Right lobe of liver (tissue), 6 donors: ENCODE measurements around the gene RSL1D1. TPM values are rescaled to one million over a fixed set of nuclear protein-coding genes. Genes with fewer than 3 reads are reported as not detected.

Source experiments
- ATAC-seq, 4 donors: fragments of 200-7000 bp; cut with Tn5 transposase; one replicate each; pipeline ENCODE4 v1.9.1; 2020; ENCODE audit warnings: mild to moderate bottlenecking in 4 of 4, moderate library complexity in 4 of 4
- DNase-seq, 3 donors: peaks; one replicate each; pipeline ENCODE4 v3.0.0-alpha.2; 2020
- H3K27ac ChIP-seq, 3 donors: fragments of 200-600 bp; one replicate each; pipeline ENCODE4 v1.8.0; 2022
- H3K27me3 ChIP-seq, 2 donors: fragments of 200-600 bp; one replicate each; pipeline ENCODE4 v1.8.0; 2022
- H3K36me3 ChIP-seq, 4 donors: fragments of 200-600 bp; sonication (generic) in 1 of 4; one replicate each; pipeline versions ENCODE4 v1.5.1 to v1.8.0; 2017 to 2022; ENCODE audit warnings: control low read depth in 1 of 4
- H3K4me1 ChIP-seq, 4 donors: fragments of 200-600 bp; sonication (generic) in 1 of 4; one replicate each; pipeline versions ENCODE4 v1.5.1 to v1.8.0; 2017 to 2022; ENCODE audit warnings: control low read depth in 1 of 4
- H3K4me3 ChIP-seq, 3 donors: fragments of 200-600 bp; one replicate each; pipeline ENCODE4 v1.8.0; 2022
- H3K9me3 ChIP-seq, 4 donors: fragments of 200-600 bp; sonication (generic) in 1 of 4; one replicate each; pipeline versions ENCODE4 v1.5.1 to v1.8.0; 2017 to 2022; ENCODE audit warnings: control low read depth in 1 of 4
- POLR2A ChIP-seq: fragments of 450-650 bp; IDR thresholded peaks from one replicate; pipeline ENCODE4 v1.6.1; 2017; ENCODE audit warnings: antibody characterized with exemption, mild to moderate bottlenecking
- WGBS: methylation state at CpG from one replicate; pipeline ENCODE4 v1.1.6; 2018; ENCODE audit warnings: low coverage, low lambda C conversion rate; ENCODE audit not compliant: insufficient coverage; ENCODE audit errors: missing lambda C conversion rate; 5-methylcytosine and 5-hydroxymethylcytosine counted together
- intact Hi-C, 2 donors: fragments of 100-400 bp; cut with DNase I; formaldehyde crosslinking; loops; one replicate each; pipeline versions ENCODE4 v1.11.2 to v1.14.1; 2022
- long read RNA-seq: library from polyadenylated mRNA; unstranded; transcript quantifications from one replicate; pipeline ENCODE4 v2.0.0, GENCODE V29; 2019
- total RNA-seq, 6 experiments: library from RNA; depleted of rRNA in 2 of 6; stranded (reverse); fragments of >200 nt in 2 of 6; fragmentation: NEBNext Ultra II Directional in 3 of 6; extraction: Animal tissue kit (Norgen Biotek cat#: 25700) in 3 of 6; gene quantifications; one replicate each; pipeline versions ENCODE4 v1.1.0 to v1.2.4, GENCODE V29; 2016 to 2023
- TF ChIP-seq, protein P1 (sequence below), 4 donors: fragments of 200-600 bp in 3 of 4; fragments of 450-650 bp in 1 of 4; IDR thresholded peaks; one replicate each; pipeline versions ENCODE4 v1.5.1 to v1.8.0; 2016 to 2022; ENCODE audit warnings: antibody characterized with exemption in 4 of 4, mild to moderate bottlenecking in 2 of 4
- donor health status: DM: no; HTN: yes; CAD: no.
- donor health status: DM: no; HTN: no; CAD: no.
- donor health status: DM: no; HTN: no; CAD: no.
- donor health status: DM: no; HTN: yes; CAD: no.
- donor health status: DM: no; HTN: yes; CAD: no.

The RSL1D1 gene
- total RNA-seq: 10 to 100 TPM; 38.1 to 77.3 (median 54.9) TPM
- long read RNA-seq, full-length matches to known transcripts: 2 of 23 reads
- long read RNA-seq, partial matches to known transcripts: 19 of 23 reads
- long read RNA-seq, other reads (novel, unspliced or antisense): 2 of 23 reads

DNA sequence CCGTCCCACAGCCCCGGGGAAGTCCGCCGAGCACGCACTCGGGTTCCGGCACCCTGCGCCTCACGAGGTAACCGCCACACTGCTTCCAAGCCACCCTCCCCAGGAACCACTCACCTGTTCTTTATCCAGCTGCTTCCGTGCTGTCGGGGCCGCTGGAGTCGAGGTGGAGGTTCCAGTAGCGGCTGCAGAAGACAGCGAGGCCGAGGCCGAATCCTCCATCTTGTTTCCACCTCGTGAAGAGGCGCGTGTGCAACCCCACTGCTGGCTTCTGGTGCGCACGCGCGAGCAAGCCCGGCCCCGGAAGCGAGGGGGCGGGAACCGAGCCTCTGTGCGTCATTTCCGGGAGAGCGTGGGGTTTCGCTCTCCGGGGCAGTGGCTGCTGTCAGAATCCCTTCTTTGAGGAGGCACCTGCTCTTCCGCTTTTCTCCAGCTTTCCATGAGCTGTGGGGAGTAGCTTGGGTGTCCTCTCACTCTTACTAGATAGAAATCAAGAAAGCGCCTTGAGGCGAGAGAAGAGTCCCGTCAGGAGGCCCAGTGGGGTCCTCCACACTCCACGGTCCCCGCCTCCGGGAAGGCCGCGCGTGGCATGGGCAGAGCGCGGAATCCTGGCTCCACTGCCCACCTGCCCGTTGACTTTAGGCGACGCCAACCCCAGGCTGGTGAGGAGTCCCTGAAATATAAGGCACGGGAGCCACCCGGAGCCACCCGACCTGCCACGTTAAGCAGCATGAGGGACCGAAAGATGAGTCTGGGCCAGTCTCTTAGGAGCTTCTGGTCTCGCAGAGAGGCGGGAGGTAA lies at the start of gene RSL1D1:
RSL1D1 (minus strand) TSS at position 249 of the 798 bp plus-strand sequence; CDS start at position 219, 30 bp downstream.
- DNase-seq (peak; percentile 91 to 93 (median 93)), ATAC-seq (peak; percentile 96 to 98 (median 98))
- H3K27me3 ChIP-seq: no peaks in the 10 kb centered on the region
- peak within 1 kb of the TSS; percentile 71 to 87 (median 75) for H3K27ac ChIP-seq
- peaks cover 0 to 21% (median 7%) of the 10 kb centered on the region in 4 donors for H3K4me1 ChIP-seq
- TF ChIP-seq POLR2A: peak; percentile 90
- TF ChIP-seq, protein P1, sequence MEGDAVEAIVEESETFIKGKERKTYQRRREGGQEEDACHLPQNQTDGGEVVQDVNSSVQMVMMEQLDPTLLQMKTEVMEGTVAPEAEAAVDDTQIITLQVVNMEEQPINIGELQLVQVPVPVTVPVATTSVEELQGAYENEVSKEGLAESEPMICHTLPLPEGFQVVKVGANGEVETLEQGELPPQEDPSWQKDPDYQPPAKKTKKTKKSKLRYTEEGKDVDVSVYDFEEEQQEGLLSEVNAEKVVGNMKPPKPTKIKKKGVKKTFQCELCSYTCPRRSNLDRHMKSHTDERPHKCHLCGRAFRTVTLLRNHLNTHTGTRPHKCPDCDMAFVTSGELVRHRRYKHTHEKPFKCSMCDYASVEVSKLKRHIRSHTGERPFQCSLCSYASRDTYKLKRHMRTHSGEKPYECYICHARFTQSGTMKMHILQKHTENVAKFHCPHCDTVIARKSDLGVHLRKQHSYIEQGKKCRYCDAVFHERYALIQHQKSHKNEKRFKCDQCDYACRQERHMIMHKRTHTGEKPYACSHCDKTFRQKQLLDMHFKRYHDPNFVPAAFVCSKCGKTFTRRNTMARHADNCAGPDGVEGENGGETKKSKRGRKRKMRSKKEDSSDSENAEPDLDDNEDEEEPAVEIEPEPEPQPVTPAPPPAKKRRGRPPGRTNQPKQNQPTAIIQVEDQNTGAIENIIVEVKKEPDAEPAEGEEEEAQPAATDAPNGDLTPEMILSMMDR (IDR thresholded peaks at IDR 0.05): no peak
- no peaks in the 10 kb centered on the region for H3K9me3 ChIP-seq
- peaks cover 5 to 36% (median 10%) of the 10 kb centered on the region in 4 donors for H3K36me3 ChIP-seq
- intact Hi-C loops: no loop called here
- H3K4me3 ChIP-seq: peak within 1 kb of the TSS; percentile 63 to 94 (median 87)
- 0% methylated on average over 13 of the region's 57 CpGs for WGBS

DNA sequence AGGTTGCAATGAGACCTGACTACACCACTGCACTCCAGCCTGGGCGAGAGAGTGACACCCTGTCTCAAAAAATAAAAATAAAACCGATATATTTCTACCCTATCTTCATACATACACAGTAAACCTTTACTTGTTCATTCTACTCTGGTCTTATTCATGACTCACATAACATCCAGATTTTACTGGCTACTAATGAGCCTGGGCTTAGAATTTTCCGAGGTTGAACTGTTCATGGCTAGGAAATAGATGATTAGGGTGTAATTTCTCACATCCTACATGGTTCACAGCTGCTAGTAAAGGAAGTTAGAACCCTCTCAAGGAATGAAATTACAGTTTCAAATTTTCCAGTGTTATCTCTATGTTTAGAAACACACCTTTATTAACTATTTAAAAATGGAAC lies 49.7 kb upstream of the RSL1D1 start:
- no peak overlapping the region for H3K27ac ChIP-seq
- H3K4me1 ChIP-seq: peaks cover 0 to 5% (median 0%) of the 10 kb centered on the region in 4 donors
- no peaks in the 10 kb centered on the region for H3K36me3 ChIP-seq
- H3K4me3 ChIP-seq: no peak overlapping the region
- H3K27me3 ChIP-seq: no peaks in the 10 kb centered on the region
- no peak for DNase-seq
- H3K9me3 ChIP-seq: no peaks in the 10 kb centered on the region
- no peak for ATAC-seq
- 68% methylated on average over 3 of the region's 3 CpGs for WGBS
- no peak for TF ChIP-seq POLR2A
- TF ChIP-seq, protein P1 (IDR thresholded peaks at IDR 0.05): no peak
- intact Hi-C loops: no loop called here

DNA sequence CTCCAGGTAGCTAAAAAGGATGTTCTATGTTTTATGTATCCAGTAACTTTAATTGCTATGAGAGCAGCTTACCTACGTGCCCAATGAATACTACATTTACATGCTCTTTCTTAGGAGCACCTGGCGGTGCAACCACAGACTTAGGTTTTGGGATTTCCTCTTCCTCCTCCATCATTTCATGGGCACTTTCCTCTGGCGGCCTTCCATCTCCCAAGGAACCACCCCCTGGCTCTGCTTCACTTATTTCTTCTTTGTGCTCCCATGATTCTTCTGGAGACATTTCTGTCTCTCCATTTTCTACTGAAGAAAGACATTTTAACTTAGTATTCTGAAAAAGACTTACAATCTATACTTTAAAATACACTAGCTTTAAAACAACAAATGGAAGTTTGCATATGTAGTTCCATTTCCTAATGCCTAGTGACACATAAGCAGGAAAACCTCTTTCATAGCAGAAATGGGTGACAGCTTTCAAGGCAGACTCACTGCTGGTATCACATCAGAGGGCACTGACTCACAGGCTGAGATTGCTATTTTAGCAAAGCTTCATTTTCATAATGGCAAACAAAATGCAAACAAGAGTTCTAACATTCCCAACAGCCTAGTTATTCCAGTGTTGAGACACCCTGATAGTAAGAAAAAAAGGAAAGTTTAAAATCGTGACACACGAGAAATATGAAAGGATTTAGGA lies 45.3 kb upstream of the RSL1D1 start:
- peak in 1 of 4 donors; percentile 50 for ATAC-seq
- TF ChIP-seq, protein P1 (IDR thresholded peaks at IDR 0.05): no peak
- TF ChIP-seq POLR2A: no peak

DNA sequence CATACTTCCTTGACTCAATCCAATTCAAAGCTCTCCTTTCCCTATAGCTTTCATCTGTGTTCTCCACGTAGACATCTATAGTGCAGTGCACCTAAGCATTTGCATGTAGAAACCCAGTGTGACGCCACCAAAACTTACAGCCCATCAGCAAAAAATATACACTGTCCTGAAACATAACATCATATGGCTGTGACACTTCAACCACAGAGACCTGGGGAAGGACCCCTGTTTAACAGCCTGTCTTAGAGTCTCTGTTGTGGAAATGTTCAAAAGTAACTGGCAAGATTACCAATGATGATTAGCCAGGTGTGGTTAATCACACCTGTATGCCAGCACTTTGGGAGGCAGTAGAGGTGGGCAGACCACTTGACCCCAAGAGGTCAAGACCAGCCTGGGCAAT lies 42.2 kb upstream of the RSL1D1 start:
- intact Hi-C loops: no loop called here
- Histone ChIP-seq H3K9me3 (no peaks in the 10 kb centered on the region), H3K4me1 (peaks cover 0 to 7% (median 0%) of the 10 kb centered on the region in 4 donors), H3K27ac (no peak overlapping the region), H3K27me3 (no peaks in the 10 kb centered on the region), H3K4me3 (no peak overlapping the region), H3K36me3 (peaks cover 0 to 43% (median 14%) of the 10 kb centered on the region in 4 donors)
- WGBS: 93% methylated on average over 2 of the region's 2 CpGs
- DNase-seq (no peak), ATAC-seq (no peak)
- TF ChIP-seq, protein P1 (IDR thresholded peaks at IDR 0.05): no peak
- no peak for TF ChIP-seq POLR2A

More for the DNA sequence above, 45.3 kb upstream of the RSL1D1 start:
- H3K4me3 ChIP-seq: no peak overlapping the region
- DNase-seq: no peak
- H3K36me3 ChIP-seq: peaks cover 0 to 27% (median 4%) of the 10 kb centered on the region in 4 donors
- peaks cover 0 to 7% (median 0%) of the 10 kb centered on the region in 4 donors for H3K4me1 ChIP-seq
- H3K9me3 ChIP-seq: no peaks in the 10 kb centered on the region
- 75% methylated on average over 5 of the region's 5 CpGs for WGBS
- intact Hi-C loops: no loop called here
- no peak overlapping the region for H3K27ac ChIP-seq
- no peaks in the 10 kb centered on the region for H3K27me3 ChIP-seq
